HCT116 (cell line): ENCODE data around the gene ZNF544. TPM values are rescaled to one million over a fixed set of nuclear protein-coding genes. Genes with fewer than 3 reads are reported as not detected.

Experiments
- ATAC-seq: fragments of 200-7000 bp; cut with Tn5 transposase; 2 replicates; pipeline ENCODE4 v1.9.1; 2020; ENCODE audit warnings: mild to moderate bottlenecking, moderate library complexity
- BruUV-seq: library from RNA; stranded (reverse); fragments of 400-500 nt; replicated peaks from 2 replicates; lab custom pipeline; 2021; lab: Mats Ljungman, UMichigan
- CTCF ChIA-PET: fragments of 300-600 bp; sonication (Branson Sonifier 250); formaldehyde crosslinking; loops from one replicate; lab custom pipeline; 2021; ENCODE audit warnings: antibody characterized with exemption; lab: Charles Lee
- POLR2A ChIA-PET: fragments of 300-600, 350-600 bp; sonication (Branson Sonifier 250); formaldehyde crosslinking; loops from one replicate; lab custom pipeline; 2021; ENCODE audit warnings: antibody characterized with exemption; lab: Charles Lee
- RAD21 ChIA-PET, 2 experiments: fragments of 300-600 bp; sonication (Branson Sonifier 250); formaldehyde crosslinking; loops; one replicate each; lab custom pipeline; 2023; ENCODE audit warnings: low total read pairs in 2 of 2; ENCODE audit not compliant: uncharacterized antibody in 2 of 2, unreplicated experiment in 2 of 2, low non-redundant PET in 1 of 2; lab: Charles Lee
- DNase-seq: peaks from one replicate; pipeline ENCODE4 v3.0.0-alpha.2; 2010; ENCODE audit warnings: low read depth, low spot score
- H2AFZ ChIP-seq: fragments of 200-600 bp; shearing (Covaris generic), sonication (generic); 2 replicates; pipeline ENCODE4 v1.6.1; 2017; ENCODE audit warnings: low read depth, mixed run types, mixed read lengths, antibody characterized with exemption, low read length; ENCODE audit not compliant: poor library complexity, severe bottlenecking
- H3K27ac ChIP-seq: 2 replicates; pipeline ENCODE4 v1.5.1; 2012; ENCODE audit warnings: low read depth, low read length
- H3K27me3 ChIP-seq: fragments of 200-600 bp; sonication (generic); 2 replicates; pipeline ENCODE4 v1.6.1; 2016; ENCODE audit warnings: mixed run types, low read length, mixed read lengths; ENCODE audit not compliant: insufficient read depth
- H3K36me3 ChIP-seq, 2 experiments: fragments of 200-500 bp in 1 of 2; fragments of 200-600 bp in 1 of 2; sonication (Bioruptor generic) in 1 of 2; sonication (generic) in 1 of 2; 2 replicates each; pipeline versions ENCODE4 v1.5.1 to v1.6.1; 2014 to 2016; ENCODE audit warnings: low read length in 2 of 2, inconsistent platforms in 1 of 2, mixed read lengths in 1 of 2, mixed run types in 1 of 2; ENCODE audit not compliant: insufficient read depth in 2 of 2, control insufficient read depth in 1 of 2
- H3K4me1 ChIP-seq, 2 experiments: fragments of 200-600 bp in 1 of 2; sonication (generic) in 1 of 2; 2 replicates each; pipeline versions ENCODE4 v1.5.1 to v1.6.1; 2012 to 2017; ENCODE audit warnings: low read length in 2 of 2, inconsistent platforms in 1 of 2, mild to moderate bottlenecking in 1 of 2, mixed read lengths in 1 of 2, mixed run types in 1 of 2, moderate library complexity in 1 of 2; ENCODE audit not compliant: insufficient read depth in 2 of 2, control insufficient read depth in 1 of 2
- H3K4me2 ChIP-seq: fragments of 200-600 bp; sonication (generic); 2 replicates; pipeline ENCODE4 v1.6.1; 2017; ENCODE audit warnings: mixed run types, low read length, mixed read lengths
- H3K4me3 ChIP-seq, 2 experiments: fragments of 200-600 bp in 1 of 2; sonication (generic) in 1 of 2; replicated peaks in 1 of 2; 2 replicates each; pipeline ENCODE4 v1.5.1; 2011 to 2016; ENCODE audit warnings: low read length in 2 of 2, control low read depth in 1 of 2, low read depth in 1 of 2, mild to moderate bottlenecking in 1 of 2, mixed read lengths in 1 of 2, mixed run types in 1 of 2
- H3K79me2 ChIP-seq: fragments of 200-600 bp; sonication (generic); 2 replicates; pipeline ENCODE4 v1.6.1; 2017; ENCODE audit warnings: mild to moderate bottlenecking, mixed run types, low read length, moderate library complexity, mixed read lengths; ENCODE audit not compliant: insufficient read depth
- H3K9ac ChIP-seq: fragments of 200-600 bp; sonication (generic); 2 replicates; pipeline ENCODE4 v1.6.1; 2016; ENCODE audit warnings: low read length, mixed read lengths
- H3K9me2 ChIP-seq: fragments of 200-600 bp; sonication (generic), shearing (Covaris generic); 2 replicates; pipeline ENCODE4 v1.6.1; 2017; ENCODE audit warnings: mixed run types, mild to moderate bottlenecking, moderate library complexity; ENCODE audit not compliant: insufficient read depth
- H3K9me3 ChIP-seq, 2 experiments: fragments of 200-500 bp in 1 of 2; fragments of 200-600 bp in 1 of 2; sonication (Bioruptor generic) in 1 of 2; sonication (generic) in 1 of 2; 2 replicates each; pipeline ENCODE4 v1.6.1; 2014 to 2017; ENCODE audit warnings: low read length in 2 of 2, mixed read lengths in 2 of 2, inconsistent platforms in 1 of 2, low read depth in 1 of 2, mild to moderate bottlenecking in 1 of 2, mixed run types in 1 of 2, moderate library complexity in 1 of 2; ENCODE audit not compliant: control insufficient read depth in 1 of 2, insufficient read depth in 1 of 2
- H4K20me1 ChIP-seq: fragments of 200-600 bp; sonication (generic), shearing (Covaris generic); 2 replicates; pipeline ENCODE4 v1.6.1; 2017; ENCODE audit warnings: mixed run types, mild to moderate bottlenecking, moderate library complexity; ENCODE audit not compliant: insufficient read depth
- EGR1 ChIP-seq: IDR thresholded peaks from 2 replicates; pipeline ENCODE4 v1.6.1; 2012; ENCODE audit warnings: low read depth
- POLR2A ChIP-seq: IDR thresholded peaks from 2 replicates; pipeline ENCODE4 v1.7.0; 2011; ENCODE audit warnings: borderline replicate concordance; ENCODE audit not compliant: insufficient read depth, insufficient read length; ENCODE audit errors: extremely low read depth
- SIN3A ChIP-seq: IDR thresholded peaks from 2 replicates; pipeline ENCODE4 v1.6.1; 2012; ENCODE audit warnings: low read depth
- ZFX ChIP-seq: fragments of 450-650 bp; IDR thresholded peaks from 2 replicates; pipeline ENCODE4 v1.6.1; 2017
- ZNF274 ChIP-seq: fragments of 200-500 bp; sonication (Bioruptor generic); IDR thresholded peaks from 2 replicates; pipeline ENCODE4 v1.6.1; 2014; ENCODE audit warnings: mild to moderate bottlenecking, low read depth, low read length, inconsistent platforms
- intact Hi-C: fragments of 100-400 bp; cut with micrococcal nuclease; formaldehyde crosslinking; loops from 2 replicates; pipeline ENCODE4 v1.10.0; 2022
- total RNA-seq: library from RNA; stranded (reverse); gene quantifications from one replicate; pipeline ENCODE4 v1.2.1, GENCODE V29; 2021; ENCODE audit not compliant: unreplicated experiment
- TF ChIP-seq, protein P1 (sequence below): IDR thresholded peaks from 2 replicates; pipeline ENCODE4 v1.6.1; 2011; ENCODE audit warnings: mild to moderate bottlenecking, low read length, moderate library complexity; ENCODE audit not compliant: insufficient replicate concordance; ENCODE audit errors: extremely low read depth

ZNF544 gene
- total RNA-seq, 1 experiment from 2014 or later: 46.3 TPM

GRCh38 chr19:58243351-58243750 lies 14.6 kb downstream of the ZNF544 start (continued):
- no peak for TF ChIP-seq POLR2A
- TF ChIP-seq, all 23 proteins: peak for 0

GRCh38 chr19:58248886-58249285 lies 20.2 kb downstream of the ZNF544 start:
- no peak overlapping the region for H2AFZ ChIP-seq
- intact Hi-C loops: no loop called here
- H3K9ac ChIP-seq: no peak overlapping the region
- H3K27ac ChIP-seq: no peak overlapping the region
- no peaks in the 10 kb centered on the region for H3K9me2 ChIP-seq
- H3K4me1 ChIP-seq: no peaks in the 10 kb centered on the region
- no peak overlapping the region for H3K4me2 ChIP-seq
- no peaks in the 10 kb centered on the region for H3K27me3 ChIP-seq
- BruUV-seq: no TSS peak
- ATAC-seq: no peak
- no peaks in the 10 kb centered on the region for H4K20me1 ChIP-seq
- no peak for DNase-seq
- ChIA-PET CTCF (no interaction called here), RAD21 (no interaction called here), POLR2A (no interaction called here)
- no peak overlapping the region for H3K4me3 ChIP-seq
- TF ChIP-seq SIN3A (no peak), EGR1 (no peak), ZFX (no peak), ZNF274 (no peak), POLR2A (no peak)
- TF ChIP-seq, protein P1, sequence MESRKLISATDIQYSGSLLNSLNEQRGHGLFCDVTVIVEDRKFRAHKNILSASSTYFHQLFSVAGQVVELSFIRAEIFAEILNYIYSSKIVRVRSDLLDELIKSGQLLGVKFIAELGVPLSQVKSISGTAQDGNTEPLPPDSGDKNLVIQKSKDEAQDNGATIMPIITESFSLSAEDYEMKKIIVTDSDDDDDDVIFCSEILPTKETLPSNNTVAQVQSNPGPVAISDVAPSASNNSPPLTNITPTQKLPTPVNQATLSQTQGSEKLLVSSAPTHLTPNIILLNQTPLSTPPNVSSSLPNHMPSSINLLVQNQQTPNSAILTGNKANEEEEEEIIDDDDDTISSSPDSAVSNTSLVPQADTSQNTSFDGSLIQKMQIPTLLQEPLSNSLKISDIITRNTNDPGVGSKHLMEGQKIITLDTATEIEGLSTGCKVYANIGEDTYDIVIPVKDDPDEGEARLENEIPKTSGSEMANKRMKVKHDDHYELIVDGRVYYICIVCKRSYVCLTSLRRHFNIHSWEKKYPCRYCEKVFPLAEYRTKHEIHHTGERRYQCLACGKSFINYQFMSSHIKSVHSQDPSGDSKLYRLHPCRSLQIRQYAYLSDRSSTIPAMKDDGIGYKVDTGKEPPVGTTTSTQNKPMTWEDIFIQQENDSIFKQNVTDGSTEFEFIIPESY: no peak
- H3K79me2 ChIP-seq: peaks cover 3% of the 10 kb centered on the region; the same call in 1 of the 2 replicates
- H3K36me3 ChIP-seq: peaks cover 69 to 96% of the 10 kb centered on the region in 2 experiments
- peaks cover 41 to 56% of the 10 kb centered on the region in 2 experiments; a peak in 3 of 4 replicates for H3K9me3 ChIP-seq
